BLaER1 treated with 17β-estradiol and CSF1 and Interleukin-3, amounts not matched to agents 10 nM and 100 nM (cell line): ENCODE data around the gene PEPD.

Experiments used
- H3K27ac ChIP-seq, 11 experiments: shearing (Covaris generic); formaldehyde crosslinking; 2 replicates each; pipeline ENCODE4 v1.8.1; 2022
- H3K27me3 ChIP-seq, 11 experiments: shearing (Covaris generic); formaldehyde crosslinking; 2 replicates each; pipeline ENCODE4 v1.8.1; 2022
- H3K36me3 ChIP-seq, 11 experiments: shearing (Covaris generic); formaldehyde crosslinking; 2 replicates each; pipeline ENCODE4 v1.8.1; 2022
- H3K4me1 ChIP-seq, 10 experiments: shearing (Covaris generic); formaldehyde crosslinking; 2 replicates each; pipeline ENCODE4 v1.8.1; 2022
- H3K4me2 ChIP-seq, 11 experiments: shearing (Covaris generic); formaldehyde crosslinking; 2 replicates each; pipeline ENCODE4 v1.8.1; 2022
- H3K4me3 ChIP-seq, 10 experiments: shearing (Covaris generic); formaldehyde crosslinking; 2 replicates each; pipeline ENCODE4 v1.8.1; 2022
- H3K9ac ChIP-seq, 11 experiments: shearing (Covaris generic); formaldehyde crosslinking; 2 replicates each; pipeline ENCODE4 v1.8.1; 2022
- H3K9me3 ChIP-seq, 11 experiments: shearing (Covaris generic); formaldehyde crosslinking; replicated peaks in 1 of 11; 2 replicates each; pipeline ENCODE4 v1.8.1; 2022
- H4K20me1 ChIP-seq, 11 experiments: shearing (Covaris generic); formaldehyde crosslinking; 2 replicates each; pipeline ENCODE4 v1.8.1; 2022
- Cebpa-rat ChIP-seq, 11 experiments: shearing (Covaris generic); IDR thresholded peaks; 2 replicates each; pipeline ENCODE4 v1.8.1; 2022

PEPD gene

GRCh38 chr19:33438987-33439781 lies 82.4 kb downstream of the PEPD start:
- Histone ChIP-seq H4K20me1 (peaks cover 0 to 41% (median 7%) of the 10 kb centered on the region in 11 experiments; a peak in 9 of 22 replicates), H3K9ac (no peak overlapping the region), H3K27ac (no peak overlapping the region), H3K4me1 (no peaks in the 10 kb centered on the region), H3K4me3 (no peak overlapping the region), H3K4me2 (no peak overlapping the region), H3K27me3 (no peaks in the 10 kb centered on the region), H3K9me3 (no peaks in the 10 kb centered on the region), H3K36me3 (peaks cover 0 to 25% (median 0%) of the 10 kb centered on the region in 11 experiments; a peak in 4 of 22 replicates)
- no peak for TF ChIP-seq Cebpa-rat (IDR thresholded peaks at IDR 0.05)

- no peak overlapping the region for H3K4me2 ChIP-seq
- H3K4me3 ChIP-seq, result no peak overlapping the region
- H3K9ac ChIP-seq, result no peak overlapping the region
- peaks cover 0 to 18% (median 0%) of the 10 kb centered on the region in 11 experiments; a peak in 1 of 22 replicates for H3K36me3 ChIP-seq
- no peak overlapping the region for H3K27ac ChIP-seq
- no peak for TF ChIP-seq Cebpa-rat (IDR thresholded peaks at IDR 0.05)
- H3K4me1 ChIP-seq, result no peaks in the 10 kb centered on the region
- no peaks in the 10 kb centered on the region for H3K27me3 ChIP-seq
- H4K20me1 ChIP-seq, result peaks cover 0 to 37% (median 8%) of the 10 kb centered on the region in 11 experiments; a peak in 8 of 22 replicates
- H3K9me3 ChIP-seq, result no peaks in the 10 kb centered on the region
These were observed 83.5 kb downstream of the PEPD start for GRCh38 chr19:33437821-33438671.

- TF ChIP-seq Cebpa-rat (IDR thresholded peaks at IDR 0.05), result no peak
- H4K20me1 ChIP-seq, result peaks cover 0 to 44% (median 9%) of the 10 kb centered on the region in 11 experiments; a peak in 9 of 22 replicates
- no peak overlapping the region for H3K9ac ChIP-seq
- no peak overlapping the region for H3K4me3 ChIP-seq
- H3K9me3 ChIP-seq, result no peaks in the 10 kb centered on the region
- H3K27me3 ChIP-seq, result no peaks in the 10 kb centered on the region
- no peak overlapping the region for H3K4me2 ChIP-seq
- H3K36me3 ChIP-seq, result peaks cover 0 to 14% (median 0%) of the 10 kb centered on the region in 11 experiments; a peak in 1 of 22 replicates
- H3K4me1 ChIP-seq, result no peaks in the 10 kb centered on the region
- no peak overlapping the region for H3K27ac ChIP-seq
These were observed 84.2 kb downstream of the PEPD start for GRCh38 chr19:33437393-33437820.

GRCh38 chr19:33436360-33437345 lies 84.9 kb downstream of the PEPD start:
- Histone ChIP-seq H3K4me3 (no peak overlapping the region), H4K20me1 (peaks cover 0 to 49% (median 9%) of the 10 kb centered on the region in 11 experiments; a peak in 9 of 22 replicates), H3K4me1 (no peaks in the 10 kb centered on the region), H3K27me3 (no peaks in the 10 kb centered on the region), H3K9me3 (no peaks in the 10 kb centered on the region), H3K36me3 (peaks cover 0 to 14% (median 0%) of the 10 kb centered on the region in 11 experiments; a peak in 1 of 22 replicates), H3K9ac (no peak overlapping the region), H3K4me2 (no peak overlapping the region), H3K27ac (no peak overlapping the region)
- no peak for TF ChIP-seq Cebpa-rat (IDR thresholded peaks at IDR 0.05)

GRCh38 chr19:33435706-33436359 lies 85.8 kb downstream of the PEPD start:
- Histone ChIP-seq H3K4me3 (no peak overlapping the region), H3K36me3 (peaks cover 0 to 6% (median 0%) of the 10 kb centered on the region in 11 experiments; a peak in 1 of 22 replicates), H3K9ac (no peak overlapping the region), H3K9me3 (no peaks in the 10 kb centered on the region), H3K27ac (no peak overlapping the region), H3K4me1 (0 out of 20 replicates have a peak, but pooled peaks cover 0 to under 1% (median 0%) of the 10 kb centered on the region in 10 experiments), H3K4me2 (no peak overlapping the region), H3K27me3 (no peaks in the 10 kb centered on the region), H4K20me1 (peaks cover 0 to 48% (median 2%) of the 10 kb centered on the region in 11 experiments; a peak in 8 of 22 replicates)
- no peak for TF ChIP-seq Cebpa-rat (IDR thresholded peaks at IDR 0.05)

- Histone ChIP-seq H3K4me2 (no peak overlapping the region), H3K36me3 (peaks cover 0 to 4% (median 0%) of the 10 kb centered on the region in 11 experiments; a peak in 1 of 22 replicates), H3K9ac (no peak overlapping the region), H3K27me3 (no peaks in the 10 kb centered on the region), H3K4me3 (no peak overlapping the region), H4K20me1 (peaks cover 0 to 47% (median 4%) of the 10 kb centered on the region in 11 experiments; a peak in 11 of 22 replicates), H3K9me3 (no peaks in the 10 kb centered on the region), H3K27ac (no peak overlapping the region), H3K4me1 (peaks cover 0 to 7% (median 2%) of the 10 kb centered on the region in 10 experiments; a peak in 9 of 20 replicates)
- no peak for TF ChIP-seq Cebpa-rat (IDR thresholded peaks at IDR 0.05)
These were observed 86.5 kb downstream of the PEPD start for GRCh38 chr19:33434886-33435705.
